ENCODE measurements around the gene ST6GALNAC3.

DNA sequence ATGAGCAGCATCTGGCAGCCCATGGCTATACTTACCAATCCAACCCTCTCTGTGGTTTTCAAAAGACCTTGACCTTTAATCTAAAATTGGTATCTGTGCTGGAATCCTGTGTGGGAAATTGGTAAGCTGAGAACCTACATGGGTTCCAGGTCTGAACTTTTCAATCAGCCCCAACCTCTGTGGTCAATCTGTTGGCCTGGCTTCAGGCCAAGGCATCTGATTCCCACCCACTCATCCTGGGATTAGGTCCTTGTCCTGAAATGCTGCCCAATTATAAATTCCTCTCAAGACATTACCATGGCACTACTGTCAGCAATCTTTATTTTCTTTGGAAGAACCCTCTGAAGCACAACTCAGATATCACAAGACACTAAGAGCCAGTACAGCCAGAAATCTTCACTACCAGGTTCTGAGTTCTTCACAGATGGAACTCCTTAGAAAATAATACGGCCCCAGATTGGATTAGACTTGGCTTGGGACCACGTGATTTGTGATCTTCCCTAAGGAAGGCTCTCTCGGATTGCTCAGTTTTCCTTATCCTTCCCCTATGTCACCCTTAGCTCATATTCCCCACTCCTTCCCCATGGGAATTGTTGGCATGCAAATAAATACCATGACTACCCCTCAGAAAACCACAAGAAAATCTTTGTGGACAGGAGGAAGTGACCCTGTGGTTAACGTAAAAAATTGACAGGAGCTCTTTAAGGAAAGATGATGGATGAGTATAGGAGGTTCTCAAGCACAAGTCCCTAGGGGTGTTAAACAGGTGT, 584.8 kb downstream of the ST6GALNAC3 start:
- TF ChIP-seq, protein P1, sequence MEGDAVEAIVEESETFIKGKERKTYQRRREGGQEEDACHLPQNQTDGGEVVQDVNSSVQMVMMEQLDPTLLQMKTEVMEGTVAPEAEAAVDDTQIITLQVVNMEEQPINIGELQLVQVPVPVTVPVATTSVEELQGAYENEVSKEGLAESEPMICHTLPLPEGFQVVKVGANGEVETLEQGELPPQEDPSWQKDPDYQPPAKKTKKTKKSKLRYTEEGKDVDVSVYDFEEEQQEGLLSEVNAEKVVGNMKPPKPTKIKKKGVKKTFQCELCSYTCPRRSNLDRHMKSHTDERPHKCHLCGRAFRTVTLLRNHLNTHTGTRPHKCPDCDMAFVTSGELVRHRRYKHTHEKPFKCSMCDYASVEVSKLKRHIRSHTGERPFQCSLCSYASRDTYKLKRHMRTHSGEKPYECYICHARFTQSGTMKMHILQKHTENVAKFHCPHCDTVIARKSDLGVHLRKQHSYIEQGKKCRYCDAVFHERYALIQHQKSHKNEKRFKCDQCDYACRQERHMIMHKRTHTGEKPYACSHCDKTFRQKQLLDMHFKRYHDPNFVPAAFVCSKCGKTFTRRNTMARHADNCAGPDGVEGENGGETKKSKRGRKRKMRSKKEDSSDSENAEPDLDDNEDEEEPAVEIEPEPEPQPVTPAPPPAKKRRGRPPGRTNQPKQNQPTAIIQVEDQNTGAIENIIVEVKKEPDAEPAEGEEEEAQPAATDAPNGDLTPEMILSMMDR (conservative IDR thresholded peaks at IDR 0.05; ENCODE audit: low read length) = no peak
- no peak for TF ChIP-seq EZH2phosphoT487 (IDR thresholded peaks at IDR 0.05; ENCODE audit: borderline replicate concordance)

Data from Loucy (cell line).